ENCODE results near the gene NBEAL2.

- TF ChIP-seq CTCF (IDR thresholded peaks at IDR 0.05 in 4 of 5, conservative IDR thresholded peaks at IDR 0.05 in 1 of 5): no peak
- TF ChIP-seq POLR2A (IDR thresholded peaks at IDR 0.05): no peak
These were observed 32.5 kb upstream of the NBEAL2 start for GRCh38 chr3:46946856-46947545.

Data from gastrocnemius medialis (tissue), 4 donors.